Muscle of leg (tissue), 11 donors: ENCODE results near the gene ATP6V0A1. TPM values are rescaled to one million over a fixed set of nuclear protein-coding genes. Genes with fewer than 3 reads are reported as not detected.

Experiments
- DNase-seq: peaks from one replicate; pipeline ENCODE4 v3.0.0; 2013
- H3K27ac ChIP-seq: one replicate; pipeline ENCODE4 v1.5.1; 2013; ENCODE audit warnings: mild to moderate bottlenecking, low read length, control low read depth
- H3K27me3 ChIP-seq: one replicate; pipeline ENCODE4 v1.6.1; 2013; ENCODE audit warnings: low read length; ENCODE audit not compliant: control insufficient read depth, insufficient read depth
- H3K36me3 ChIP-seq: one replicate; pipeline ENCODE4 v1.6.1; 2013; ENCODE audit warnings: low read length; ENCODE audit not compliant: control insufficient read depth, insufficient read depth
- H3K4me1 ChIP-seq: one replicate; pipeline ENCODE4 v1.6.1; 2013; ENCODE audit warnings: low read length; ENCODE audit not compliant: control insufficient read depth, insufficient read depth
- H3K4me3 ChIP-seq: one replicate; pipeline ENCODE4 v1.5.1; 2013; ENCODE audit warnings: low read length, control low read depth
- H3K9me3 ChIP-seq: replicated peaks from 2 replicates; pipeline ENCODE4 v1.6.1; 2013; ENCODE audit warnings: low read depth, low read length; ENCODE audit not compliant: control insufficient read depth
- WGBS: methylation state at CpG from one replicate; pipeline ENCODE4 v1.1.5; 2013; ENCODE audit warnings: missing lambda C conversion rate; ENCODE audit not compliant: insufficient coverage; 5-methylcytosine and 5-hydroxymethylcytosine counted together
- polyA plus RNA-seq, 8 donors: library from polyadenylated mRNA; unstranded; fragments of 120-200 nt; gene quantifications; one replicate each; pipeline versions ENCODE4 v1.2.1 to v1.2.3, GENCODE V29; 2013; ENCODE audit warnings: inconsistent platforms in 1 of 8, low replicate concordance in 1 of 8; ENCODE audit not compliant: insufficient read length in 8 of 8, insufficient read depth in 1 of 8
- total RNA-seq: library from RNA; stranded (reverse); fragments of 120-200 nt; gene quantifications from one replicate; pipeline ENCODE4 v1.2.4, GENCODE V29; 2013

ATP6V0A1 gene
- total and polyA plus RNA-seq, 9 donors = 16.7 to 36.4 (median 22.9) TPM

- 40% methylated on average over 1 of the region's 8 CpGs for WGBS
- Histone ChIP-seq H3K27me3 (no peaks in the 10 kb centered on the region), H3K27ac (peak overlapping the region; percentile 97), H3K9me3 (no peaks in the 10 kb centered on the region), H3K36me3 (peaks cover 20% of the 10 kb centered on the region), H3K4me1 (peaks cover 59% of the 10 kb centered on the region), H3K4me3 (no peak overlapping the region)
- no peak for DNase-seq
Observed at GRCh38 chr17:42522798-42523278, 64.2 kb downstream of the ATP6V0A1 start.

- Histone ChIP-seq H3K9me3 (no peaks in the 10 kb centered on the region), H3K4me1 (peaks cover 37% of the 10 kb centered on the region), H3K27ac (no peak overlapping the region)
Observed at GRCh38 chr17:42525221-42525620, 66.5 kb downstream of the ATP6V0A1 start.

GRCh38 chr17:42526031-42526444 lies 67.4 kb downstream of the ATP6V0A1 start:
- peak overlapping the region; percentile 13 for H3K27ac ChIP-seq
- no peaks in the 10 kb centered on the region for H3K27me3 ChIP-seq
- 60% methylated on average over 1 of the region's 6 CpGs for WGBS
- peaks cover 20% of the 10 kb centered on the region for H3K36me3 ChIP-seq
- no peak overlapping the region for H3K4me3 ChIP-seq
- DNase-seq = no peak
- no peaks in the 10 kb centered on the region for H3K9me3 ChIP-seq
- H3K4me1 ChIP-seq = peaks cover 29% of the 10 kb centered on the region

More at GRCh38 chr17:42525221-42525620, 66.5 kb downstream of the ATP6V0A1 start:
- DNase-seq = no peak
- Histone ChIP-seq H3K27me3 (no peaks in the 10 kb centered on the region), H3K36me3 (peaks cover 20% of the 10 kb centered on the region), H3K4me3 (no peak overlapping the region)
- no CpG with 5 or more reads among the region's 2 CpGs for WGBS

- no peak for DNase-seq
- 100% methylated on average over 2 of the region's 6 CpGs for WGBS
- H3K4me3 ChIP-seq = no peak overlapping the region
- H3K9me3 ChIP-seq = no peaks in the 10 kb centered on the region
- H3K4me1 ChIP-seq = peaks cover 13% of the 10 kb centered on the region
- peaks cover 3% of the 10 kb centered on the region for H3K36me3 ChIP-seq
- H3K27ac ChIP-seq = no peak overlapping the region
- H3K27me3 ChIP-seq = no peaks in the 10 kb centered on the region
Observed at GRCh38 chr17:42527932-42528331, 69.3 kb downstream of the ATP6V0A1 start.

- Histone ChIP-seq H3K36me3 (no peaks in the 10 kb centered on the region), H3K4me3 (no peak overlapping the region), H3K27ac (no peak overlapping the region), H3K9me3 (no peaks in the 10 kb centered on the region), H3K27me3 (no peaks in the 10 kb centered on the region), H3K4me1 (peaks cover 10% of the 10 kb centered on the region)
- 61% methylated on average over 2 of the region's 3 CpGs for WGBS
- DNase-seq = no peak
Observed at GRCh38 chr17:42529061-42529460, 70.4 kb downstream of the ATP6V0A1 start.

GRCh38 chr17:42530952-42531454 lies 72.3 kb downstream of the ATP6V0A1 start:
- Histone ChIP-seq H3K9me3 (no peaks in the 10 kb centered on the region), H3K36me3 (no peaks in the 10 kb centered on the region), H3K4me1 (peaks cover 20% of the 10 kb centered on the region), H3K27ac (no peak overlapping the region), H3K27me3 (no peaks in the 10 kb centered on the region), H3K4me3 (no peak overlapping the region)
- DNase-seq = no peak
- WGBS = 100% methylated on average over 1 of the region's 2 CpGs

- DNase-seq = peak; percentile 77
- 13% methylated on average over 44 of the region's 60 CpGs for WGBS
- peak overlapping the region; percentile 54 for H3K4me3 ChIP-seq
- H3K36me3 ChIP-seq = no peaks in the 10 kb centered on the region
- no peaks in the 10 kb centered on the region for H3K27me3 ChIP-seq
- H3K4me1 ChIP-seq = peaks cover 22% of the 10 kb centered on the region
- H3K9me3 ChIP-seq = no peaks in the 10 kb centered on the region
- peak overlapping the region; percentile 75 for H3K27ac ChIP-seq
Observed at GRCh38 chr17:42531455-42532354, 73.0 kb downstream of the ATP6V0A1 start.

- DNase-seq = no peak
- H3K4me1 ChIP-seq = peaks cover 33% of the 10 kb centered on the region
- H3K27me3 ChIP-seq = no peaks in the 10 kb centered on the region
- H3K9me3 ChIP-seq = no peaks in the 10 kb centered on the region
- WGBS = 32% methylated on average over 15 of the region's 26 CpGs
- H3K27ac ChIP-seq = peak overlapping the region; percentile 89
- H3K4me3 ChIP-seq = peak overlapping the region; percentile 38
- peaks cover 28% of the 10 kb centered on the region for H3K36me3 ChIP-seq
Observed at GRCh38 chr17:42535155-42536047, 76.7 kb downstream of the ATP6V0A1 start.

- Histone ChIP-seq H3K4me3 (peak within 1 kb of the TSS; percentile 68), H3K4me1 (peaks cover 33% of the 10 kb centered on the region), H3K36me3 (peaks cover 33% of the 10 kb centered on the region), H3K9me3 (no peaks in the 10 kb centered on the region), H3K27ac (peak within 1 kb of the TSS; percentile 94), H3K27me3 (no peaks in the 10 kb centered on the region)
- under 1% methylated on average over 40 of the region's 40 CpGs for WGBS
- peak; percentile 97 for DNase-seq
Observed at GRCh38 chr17:42536048-42536371, 77.3 kb downstream of the ATP6V0A1 start, which contains the start of gene NAGLU. Gene NAGLU, plus strand, starts transcription at chr17:42536241. Its CDS starts 32 bp downstream, at chr17:42536273.
